HK-2 (cell line): ENCODE results near the gene RNH1.

Source experiments
- DNase-seq: peaks from one replicate; pipeline ENCODE4 v3.0.0-alpha.2; 2018; ENCODE audit not compliant: unreplicated experiment

Gene RNH1

DNA sequence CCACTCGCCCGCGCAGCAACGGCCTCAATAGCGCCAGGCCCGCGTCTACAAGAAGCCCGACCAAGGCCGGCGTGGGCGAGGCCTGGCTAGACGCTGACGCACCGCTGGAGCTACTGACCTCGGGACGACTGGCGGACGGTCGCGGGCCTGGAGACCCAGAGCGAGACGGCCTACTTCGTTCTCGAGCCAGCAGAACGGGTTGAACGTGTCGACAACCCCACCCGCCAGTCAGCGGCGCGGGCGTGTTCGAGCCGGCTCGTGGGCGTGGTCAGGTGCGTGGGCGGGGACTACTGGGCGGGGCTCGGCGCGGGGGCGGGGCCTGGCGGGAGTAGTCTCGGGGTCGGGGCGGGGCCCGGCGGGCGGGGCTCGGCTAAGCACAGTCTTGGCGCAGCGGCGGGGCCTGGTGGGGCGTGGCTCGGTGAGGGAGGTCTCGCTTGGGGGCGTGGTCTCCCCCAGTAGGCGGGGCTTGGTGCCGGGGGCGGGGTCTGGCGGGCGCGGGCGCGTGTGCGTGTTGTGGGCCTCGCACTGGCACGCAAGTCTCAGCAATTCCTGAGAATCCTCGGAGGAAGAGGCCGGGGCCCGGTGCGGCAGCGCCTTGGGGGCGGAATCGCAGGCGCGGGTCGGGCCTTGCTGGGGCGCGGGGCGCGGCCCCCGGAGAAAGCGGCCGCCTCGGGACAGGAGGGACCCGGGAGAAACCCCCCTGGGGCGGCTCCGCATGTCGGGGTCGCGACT lies at the start of gene RNH1:
RNH1 (minus strand) TSS at position 248 of the 732 bp plus-strand sequence. CDS start 5,080 bp downstream, outside the sequence.
- peak; percentile 98 for DNase-seq

GRCh38 chr11:555780-556661 lies 49.0 kb upstream of the RNH1 start:
- no peak for DNase-seq

- DNase-seq, result no peak
Measured at GRCh38 chr11:555227-555779, 48.3 kb upstream of the RNH1 start.

DNA sequence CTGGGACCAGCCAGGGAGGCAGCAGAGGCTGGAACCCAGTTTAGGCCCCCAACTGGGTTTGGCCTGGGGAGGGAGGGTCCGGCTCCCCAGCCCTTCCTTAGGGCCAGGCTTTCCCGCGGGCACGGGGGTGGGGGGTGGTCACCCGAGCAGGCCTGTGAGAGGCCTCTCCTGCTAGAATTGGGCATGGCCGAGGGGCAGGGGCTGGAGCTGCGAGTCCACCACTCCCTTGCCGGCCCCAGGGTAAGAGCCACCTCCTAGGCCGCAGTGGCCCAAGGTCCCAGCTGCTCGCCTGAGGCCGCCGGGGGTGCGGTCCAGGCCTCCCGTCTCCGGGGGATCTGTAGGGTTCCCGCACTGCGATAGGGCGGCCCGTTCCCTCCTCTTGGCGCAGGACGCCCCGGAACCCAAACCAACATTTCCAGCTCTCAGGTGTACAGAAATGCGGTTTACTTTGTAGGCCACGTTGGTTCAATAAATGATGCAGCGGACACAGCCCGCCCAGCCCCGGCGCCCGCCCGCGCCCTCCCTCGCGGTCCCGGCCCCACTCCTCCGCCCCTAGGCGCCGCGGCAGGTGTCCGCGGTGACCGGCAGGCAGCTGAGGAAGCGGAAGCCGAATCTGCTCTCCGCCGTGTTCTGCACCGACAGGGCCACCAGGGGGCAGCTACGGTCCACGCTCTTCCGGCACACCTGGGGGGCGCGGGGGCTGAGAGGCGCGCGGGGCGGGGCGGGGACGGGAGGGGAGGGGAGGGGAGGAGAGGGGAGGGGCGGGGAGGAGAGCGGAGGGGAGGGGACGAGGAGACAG lies 47.6 kb upstream of the RNH1 start:
- peak; percentile 54 for DNase-seq

- DNase-seq, result no peak
Measured at GRCh38 chr11:553988-554340, 46.9 kb upstream of the RNH1 start.

- no peak for DNase-seq
Measured at GRCh38 chr11:553083-553987, 46.3 kb upstream of the RNH1 start.

GRCh38 chr11:551596-551995 lies 44.6 kb upstream of the RNH1 start:
- DNase-seq, result no peak

DNA sequence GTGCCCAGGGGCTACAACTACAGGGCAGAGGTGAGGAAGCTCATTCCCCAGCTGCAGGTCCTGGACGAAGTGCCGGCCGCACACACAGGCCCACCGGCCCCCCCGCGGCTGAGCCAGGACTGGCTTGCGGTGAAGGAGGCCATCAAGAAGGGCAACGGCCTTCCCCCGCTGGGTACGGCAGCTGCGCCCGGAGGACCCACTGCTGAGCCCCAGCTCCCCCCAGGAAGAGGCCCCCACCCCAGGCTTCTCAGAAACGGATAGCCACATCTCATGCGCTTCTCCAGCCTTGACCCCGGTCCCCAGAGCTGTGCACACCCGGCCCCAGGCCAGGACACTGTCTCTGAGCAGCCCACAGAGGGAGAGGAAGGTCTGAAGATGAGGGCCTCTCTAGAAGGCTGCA lies 44.1 kb upstream of the RNH1 start:
- DNase-seq, result no peak

DNA sequence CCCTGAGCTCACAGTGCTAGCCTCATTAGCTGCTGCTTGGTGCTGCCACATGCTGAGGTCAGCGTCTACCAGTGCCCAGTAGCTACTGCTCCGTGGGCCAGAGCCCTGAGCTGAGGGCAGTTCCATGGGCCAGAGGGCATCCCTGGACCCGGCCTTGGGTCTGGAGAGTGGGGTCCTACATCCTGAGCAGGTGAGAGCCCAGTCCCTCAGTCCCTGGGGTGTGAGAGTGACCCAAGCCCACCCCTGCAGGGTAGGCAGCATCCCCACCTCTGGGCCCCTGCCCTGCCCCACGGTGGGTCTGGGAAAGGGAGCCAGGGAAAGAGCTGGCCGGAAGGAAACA lies 43.7 kb upstream of the RNH1 start:
- no peak for DNase-seq

DNA sequence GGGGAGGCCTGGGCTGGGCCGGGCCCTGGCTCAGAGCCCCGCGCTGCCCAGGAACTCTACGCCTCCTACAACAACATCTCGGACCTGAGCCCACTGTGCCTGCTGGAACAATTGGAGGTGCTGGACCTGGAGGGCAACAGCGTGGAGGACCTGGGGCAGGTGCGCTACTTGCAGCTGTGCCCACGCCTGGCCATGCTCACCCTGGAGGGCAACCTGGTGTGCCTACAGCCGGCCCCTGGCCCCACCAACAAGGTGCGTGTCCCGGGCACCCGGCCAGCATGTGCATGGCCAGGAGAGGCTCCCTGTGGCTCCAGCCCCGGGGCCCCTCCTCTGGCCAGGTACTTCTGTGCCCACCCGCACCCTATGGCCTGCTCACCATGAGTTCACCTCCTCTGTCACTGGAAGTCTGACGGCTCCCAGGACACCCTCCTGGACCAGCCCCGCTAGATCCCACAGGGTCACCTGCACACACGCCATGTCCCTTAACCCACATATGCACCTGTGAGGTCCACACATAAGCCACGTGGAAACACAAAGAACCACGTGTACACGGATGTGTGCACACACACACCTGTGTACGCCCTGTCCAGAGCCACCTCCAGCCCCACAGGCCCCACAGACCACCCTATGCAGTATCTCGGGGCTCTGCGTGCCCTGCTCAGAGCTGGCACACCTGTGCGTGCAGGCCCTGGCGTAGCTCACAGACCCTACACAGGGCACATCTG lies 43.1 kb upstream of the RNH1 start:
- no peak for DNase-seq

- DNase-seq, result peak; percentile 38
Measured at GRCh38 chr11:548700-549603, 41.9 kb upstream of the RNH1 start.

DNA sequence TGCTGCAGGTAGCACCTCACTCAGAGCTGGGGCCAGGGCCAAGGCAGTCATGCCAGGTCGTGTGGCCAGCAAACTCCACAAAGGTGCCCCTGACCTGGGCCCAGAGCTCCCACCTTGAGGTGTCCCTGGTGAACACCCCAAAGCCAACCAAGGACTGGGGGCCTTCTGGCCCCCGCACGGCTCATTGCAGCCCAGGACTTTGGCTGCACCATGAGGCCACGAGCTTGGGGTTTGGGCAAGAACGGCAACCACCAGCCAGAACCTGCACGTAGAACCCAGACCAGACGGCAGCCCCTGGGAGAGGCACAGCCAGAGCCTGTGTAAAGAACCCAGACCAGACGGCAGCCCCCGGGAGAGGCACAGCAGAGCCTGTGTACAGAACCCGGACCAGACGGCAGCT lies 38.1 kb upstream of the RNH1 start:
- DNase-seq, result no peak

GRCh38 chr11:544817-545166 lies 37.8 kb upstream of the RNH1 start:
- no peak for DNase-seq

DNA sequence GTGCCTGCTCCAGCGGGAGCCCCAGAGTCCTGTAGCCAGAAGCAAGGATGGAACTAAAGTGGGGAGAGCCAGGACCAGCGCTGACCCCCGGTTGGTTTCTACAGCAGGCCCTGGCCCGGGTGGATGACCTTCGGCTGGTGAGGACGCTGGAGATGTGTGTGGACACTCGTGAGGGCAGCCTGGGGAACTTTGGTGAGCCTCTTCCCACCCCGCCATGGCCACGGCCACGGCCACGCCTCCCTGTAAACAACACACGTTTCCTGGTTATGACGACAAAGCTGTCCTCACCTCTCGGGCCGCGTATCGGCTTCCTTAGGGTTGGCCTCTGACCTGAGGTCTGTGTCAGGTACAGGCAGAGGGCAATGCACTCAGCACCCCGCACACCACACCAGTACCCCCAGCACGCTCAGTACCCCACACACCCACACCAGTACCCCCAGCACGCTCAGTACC lies 34.4 kb upstream of the RNH1 start:
- no peak for DNase-seq

DNA sequence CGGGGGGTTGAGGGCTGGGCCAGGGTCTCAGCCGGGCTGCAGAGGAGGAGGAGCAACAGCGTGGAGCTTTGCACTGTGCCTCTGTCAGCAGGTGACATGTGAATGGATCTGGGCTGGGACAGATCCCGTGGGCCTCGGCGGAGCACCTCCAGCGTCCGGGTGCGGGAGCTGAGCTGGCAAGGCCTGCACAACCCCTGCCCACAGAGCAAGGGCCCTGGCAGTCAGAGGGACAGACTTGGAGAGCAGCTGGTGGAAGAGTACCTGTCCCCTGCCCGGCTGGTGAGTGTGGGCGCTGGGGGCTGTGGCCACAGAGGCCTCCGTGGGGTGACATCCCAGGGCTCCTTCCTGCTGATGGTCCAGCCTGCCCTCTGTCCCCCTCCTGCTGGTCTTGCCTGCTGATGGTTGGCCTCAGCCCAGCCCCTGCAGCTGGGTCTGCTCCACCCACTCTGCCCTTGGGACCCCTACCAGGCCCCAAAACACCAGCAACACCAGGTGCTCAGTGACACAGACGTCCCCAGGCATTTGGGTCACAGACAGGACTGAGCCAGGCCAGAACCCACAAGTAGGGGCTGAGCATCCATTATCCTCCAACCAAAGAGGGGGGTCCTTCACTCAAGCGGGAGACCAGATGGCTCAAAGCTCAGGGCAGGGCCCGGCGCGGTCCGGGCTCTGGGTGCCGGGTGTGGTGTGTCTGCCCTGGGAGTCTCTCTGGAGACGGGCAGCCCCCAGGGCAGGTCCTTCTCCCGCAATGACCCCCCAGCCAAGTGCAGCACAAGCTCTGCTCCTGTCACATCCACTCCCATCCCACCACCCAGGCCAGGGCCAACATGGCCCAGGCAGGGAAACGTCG lies 33.8 kb upstream of the RNH1 start:
- DNase-seq, result no peak

- DNase-seq, result no peak
Measured at GRCh38 chr11:539971-540481, 33.0 kb upstream of the RNH1 start.

- no peak for DNase-seq
Measured at GRCh38 chr11:538431-539051, 31.5 kb upstream of the RNH1 start.
